Hepatic stellate cell (primary cell): Measurements from ENCODE around the gene SLC2A5.
"Not testable (repeated sequence)": the region's sequence is repeated elsewhere in the genome, so short reads cannot be mapped to it uniquely, and the experiment has no call there.

Experiments used
- DNase-seq: peaks from one replicate; pipeline ENCODE4 v3.0.0; 2011; ENCODE audit warnings: low spot score

The SLC2A5 gene

DNA sequence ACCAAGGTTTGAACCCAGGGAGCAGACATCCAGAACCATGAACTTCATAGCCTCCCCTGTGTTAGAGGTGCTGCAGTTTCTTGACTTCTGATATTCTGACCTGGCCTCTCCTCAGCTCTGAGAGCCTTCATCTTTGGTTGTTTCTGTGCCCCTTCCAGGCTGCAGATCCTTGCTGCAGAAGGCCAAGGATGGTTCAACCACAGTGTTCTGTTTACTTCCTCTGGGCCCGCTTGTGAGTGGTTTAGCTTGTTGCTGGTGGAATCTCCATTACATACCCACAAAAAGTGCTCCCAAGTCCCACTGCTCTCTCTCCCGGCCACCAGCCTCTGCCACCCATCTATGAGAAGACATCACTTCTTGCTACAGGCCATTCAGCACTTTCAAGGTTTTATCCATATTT is 34.2 kb downstream of the SLC2A5 start:
- no peak for DNase-seq

DNA sequence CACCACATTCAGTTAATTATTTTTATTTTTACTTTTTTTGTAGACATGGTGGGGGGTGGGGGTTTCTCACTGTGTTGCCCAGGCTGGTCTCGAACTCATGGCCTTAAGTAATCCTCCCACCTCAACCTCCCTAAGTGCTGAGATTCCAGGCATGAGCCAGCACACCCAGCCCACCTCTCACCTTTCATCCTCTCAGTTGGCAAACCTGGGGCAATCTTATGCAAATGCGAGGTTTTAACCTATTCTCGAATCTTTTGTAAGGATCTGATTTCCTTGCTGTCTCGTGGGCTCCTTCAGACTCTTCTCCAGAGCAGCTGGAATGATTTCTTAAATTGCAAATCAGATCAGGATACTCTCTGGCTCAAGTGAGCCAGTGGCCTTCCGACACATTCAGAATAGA is 36.1 kb downstream of the SLC2A5 start:
- no peak for DNase-seq

DNA sequence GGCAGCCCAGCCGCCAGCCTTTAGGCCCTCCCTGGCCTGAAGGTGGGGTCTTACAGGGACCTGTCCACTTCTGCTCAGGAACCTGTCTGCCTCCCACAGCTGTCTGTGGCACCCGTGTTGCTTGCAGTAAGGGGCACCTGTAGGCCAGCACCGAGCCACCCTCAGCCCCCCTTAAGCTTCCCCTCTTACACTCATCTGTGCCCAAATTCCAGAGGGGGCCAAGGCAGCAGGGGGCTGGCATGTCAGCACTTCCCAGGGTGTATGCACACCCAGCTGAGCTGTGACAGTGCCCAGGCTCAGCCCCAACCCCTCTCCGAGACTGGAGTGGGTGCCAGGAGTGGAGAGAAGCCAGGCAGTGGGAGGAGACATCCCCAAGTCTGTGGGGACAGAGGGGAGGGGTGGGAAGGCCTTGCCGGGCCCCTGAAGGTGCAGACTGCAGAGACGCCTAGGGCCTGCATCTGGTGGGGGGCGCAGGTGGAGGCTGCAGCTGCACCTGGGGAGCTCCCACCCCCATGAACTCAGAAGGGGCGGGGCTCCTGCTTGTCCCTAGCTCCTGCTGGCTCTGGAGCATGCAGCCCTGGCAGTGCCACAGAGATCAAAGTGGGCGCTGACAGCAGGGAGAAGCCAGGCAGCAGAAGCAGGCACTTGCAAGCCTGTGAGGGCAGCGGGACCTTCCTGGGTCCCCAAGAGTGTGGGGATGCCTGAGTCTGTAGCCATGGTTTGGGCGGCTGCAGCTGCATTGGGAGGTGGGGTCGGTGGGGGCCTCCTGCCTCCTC is 37.8 kb downstream of the SLC2A5 start:
- DNase-seq, result no peak

DNA sequence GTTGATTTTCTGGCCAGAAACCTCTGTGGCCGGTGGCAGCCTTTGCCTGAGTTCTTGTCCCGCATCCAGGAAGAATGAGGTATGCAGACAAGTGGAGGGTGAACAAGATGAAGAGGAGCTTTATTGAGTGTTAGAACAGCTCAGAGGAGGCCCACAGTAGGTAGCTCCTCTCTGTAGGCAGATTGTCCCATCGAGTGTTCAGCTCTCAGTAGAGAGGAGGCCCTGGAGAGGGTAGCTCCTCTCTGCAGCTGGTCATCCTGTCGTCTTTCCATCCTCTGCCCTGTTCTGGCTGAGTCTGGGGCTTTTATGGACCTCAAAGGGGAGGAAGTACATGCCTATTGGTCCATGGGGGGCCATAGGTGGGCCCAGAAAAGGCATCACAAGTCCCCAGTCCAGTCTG is 38.4 kb downstream of the SLC2A5 start:
- DNase-seq, result not testable (repeated sequence)

DNA sequence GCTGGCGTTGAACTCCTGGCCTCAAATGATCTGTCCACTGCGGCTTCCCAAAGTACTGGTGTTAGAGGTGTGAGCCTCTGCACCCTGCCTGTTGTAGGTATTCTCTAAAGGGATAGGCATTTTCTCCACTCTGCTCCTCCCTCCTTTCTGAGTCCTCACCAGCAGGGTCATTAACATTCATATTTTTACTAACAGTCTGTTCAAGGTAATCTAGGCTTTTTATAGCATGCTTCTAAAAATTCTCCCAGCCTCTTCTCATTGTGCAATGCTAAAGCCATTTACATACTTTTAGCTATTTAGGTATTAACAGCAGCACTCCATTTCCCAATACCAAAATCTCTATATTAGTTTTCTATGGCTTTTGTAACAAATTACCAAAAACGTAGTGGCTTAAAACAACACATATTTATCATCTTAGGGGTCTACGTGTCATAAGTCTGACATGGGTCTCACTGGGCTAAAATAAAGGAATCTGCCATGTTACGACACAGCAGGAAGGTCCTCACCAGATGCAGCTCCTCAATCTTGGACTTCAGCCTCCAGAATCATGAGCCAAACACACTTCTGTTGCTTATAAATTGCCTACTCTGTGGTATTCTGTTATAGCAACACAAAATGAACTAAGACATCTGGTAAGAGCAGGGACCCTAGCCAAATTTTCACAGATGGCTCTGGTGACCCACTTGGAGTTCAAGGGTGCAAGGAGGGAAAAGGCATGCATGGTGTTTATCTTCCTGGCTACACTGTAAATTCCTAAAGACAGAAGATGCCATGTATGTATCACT is 40.3 kb downstream of the SLC2A5 start:
- no peak for DNase-seq

DNA sequence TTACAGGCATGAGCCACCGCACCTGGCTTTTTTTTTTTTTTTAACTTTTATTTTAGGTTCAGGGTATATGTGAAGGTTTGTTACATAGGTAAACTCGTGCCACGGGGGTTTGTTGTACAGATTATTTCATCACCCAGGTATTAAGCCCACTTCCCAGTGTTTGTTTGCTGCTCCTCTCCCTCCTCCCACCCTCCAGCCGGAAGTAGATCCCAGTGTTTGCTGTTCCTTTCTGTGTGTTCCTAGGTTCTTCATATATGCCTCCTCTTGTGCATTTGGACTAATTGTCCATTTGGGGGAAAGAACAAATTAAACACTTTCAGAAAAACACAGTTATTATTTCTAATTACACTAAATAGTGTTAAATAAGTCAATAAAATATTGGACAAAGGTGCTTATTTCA is 42.1 kb downstream of the SLC2A5 start:
- DNase-seq, result no peak

DNA sequence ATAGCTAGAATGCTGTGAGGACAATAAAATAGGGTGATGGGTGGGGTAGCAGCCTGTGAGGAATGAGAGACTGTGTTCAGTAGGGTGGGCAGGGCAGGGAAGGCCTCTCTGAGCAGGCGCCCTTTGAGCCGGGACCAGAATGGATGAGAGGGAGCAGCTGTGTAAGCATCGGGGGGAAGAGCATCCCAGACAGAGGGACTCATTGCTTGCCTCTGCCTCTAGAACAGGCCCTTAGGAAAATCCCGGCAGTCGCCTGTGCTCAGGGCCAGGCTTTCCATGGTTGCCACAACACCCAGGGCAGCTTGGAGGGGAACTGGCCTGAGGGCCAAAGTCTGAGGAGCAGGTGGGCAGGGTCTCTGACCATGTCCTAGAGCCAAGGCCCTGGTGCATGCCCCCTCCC is 44.0 kb downstream of the SLC2A5 start:
- no peak for DNase-seq

DNA sequence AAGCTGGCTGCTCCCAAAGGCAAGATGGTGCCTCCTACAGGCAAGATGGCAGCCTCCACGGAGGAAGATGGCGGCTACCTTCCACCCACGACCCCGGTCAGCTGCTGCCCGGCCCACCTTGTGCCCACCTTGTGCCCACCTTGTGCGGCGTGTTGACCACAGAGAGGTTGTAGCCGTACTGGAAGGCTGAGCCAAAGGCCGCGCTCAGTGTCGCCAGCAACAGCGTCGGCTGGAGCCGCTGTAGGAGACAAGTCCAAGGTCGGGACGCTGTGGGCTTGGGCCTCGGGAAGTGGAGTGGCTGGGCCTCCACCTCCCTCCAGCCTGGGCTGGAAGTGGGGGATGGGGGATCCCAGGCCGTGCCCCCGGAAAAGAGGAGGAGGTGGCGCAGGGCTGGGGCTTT is 44.6 kb downstream of the SLC2A5 start:
- no peak for DNase-seq

DNA sequence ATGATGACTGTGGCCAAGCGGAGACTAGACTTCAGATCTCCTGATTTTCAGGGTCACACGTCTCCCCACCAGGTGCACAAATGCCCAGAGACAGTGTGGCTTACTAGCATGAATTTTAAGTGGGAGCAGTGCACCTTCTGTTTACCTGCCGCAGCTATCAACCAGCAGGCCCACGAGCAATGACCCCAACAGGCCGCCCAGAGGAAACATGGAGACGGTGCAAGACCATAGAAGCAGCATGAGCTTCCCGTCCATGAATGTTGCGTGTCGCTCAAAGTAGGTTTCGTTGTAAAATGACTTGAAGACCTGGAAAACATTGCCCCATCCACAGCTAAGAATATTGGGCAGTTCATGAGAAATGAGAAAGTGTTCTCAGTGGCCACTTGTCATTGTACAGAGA is 46.7 kb downstream of the SLC2A5 start:
- DNase-seq, result no peak

DNA sequence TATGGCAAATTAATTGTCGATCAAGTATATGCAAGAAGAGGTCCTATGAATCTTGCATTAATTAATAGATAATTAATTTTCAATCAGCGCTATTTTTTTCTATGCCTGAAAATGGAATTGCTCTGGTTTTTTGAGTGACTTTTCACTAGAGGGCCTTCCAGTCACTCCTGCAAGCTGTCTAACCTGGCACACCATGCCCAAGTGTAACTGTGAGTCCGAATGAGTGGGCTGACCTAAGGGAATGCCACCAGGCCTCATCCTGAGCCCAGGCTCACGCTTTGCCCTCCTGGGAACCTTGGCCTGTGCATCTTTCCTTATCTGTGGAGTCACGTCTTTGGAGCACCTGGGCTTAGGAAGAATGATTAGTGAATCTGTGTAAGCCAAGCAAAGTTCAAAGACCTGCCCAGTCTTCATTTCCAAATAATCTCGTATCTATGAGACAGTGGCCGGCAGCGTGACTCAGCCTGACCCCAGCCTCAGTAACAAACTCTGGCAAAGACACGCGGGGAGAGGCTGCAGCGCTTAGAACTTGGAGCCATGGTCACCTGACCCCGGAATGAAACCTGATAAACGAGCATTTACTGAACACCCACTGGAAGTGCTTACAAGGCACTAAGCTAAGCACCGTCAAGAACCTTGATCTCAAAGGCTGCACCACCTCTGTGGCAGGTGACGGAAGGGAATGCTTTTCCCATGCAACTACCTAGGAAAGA is 47.3 kb downstream of the SLC2A5 start:
- DNase-seq, result not testable (repeated sequence)

DNA sequence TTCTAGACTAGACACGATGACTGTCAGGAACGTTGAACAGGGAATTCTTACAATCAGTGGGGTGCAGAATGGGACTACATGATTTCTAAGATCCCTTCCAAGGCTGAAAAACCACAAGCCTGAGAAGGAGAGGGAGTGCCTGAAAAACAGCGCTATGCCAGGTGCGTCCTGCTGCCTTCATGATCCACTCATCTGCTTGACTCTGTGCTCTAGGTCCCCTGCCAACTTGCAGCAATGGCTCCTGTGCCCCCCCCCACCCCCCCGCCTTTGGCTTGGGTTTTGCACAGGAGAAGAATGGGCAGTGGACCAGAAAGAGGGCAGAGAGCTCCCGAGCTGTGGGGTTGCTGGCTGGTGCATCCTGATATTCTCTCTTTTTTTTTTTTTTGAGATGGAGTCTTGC is 49.1 kb downstream of the SLC2A5 start:
- DNase-seq, result no peak

DNA sequence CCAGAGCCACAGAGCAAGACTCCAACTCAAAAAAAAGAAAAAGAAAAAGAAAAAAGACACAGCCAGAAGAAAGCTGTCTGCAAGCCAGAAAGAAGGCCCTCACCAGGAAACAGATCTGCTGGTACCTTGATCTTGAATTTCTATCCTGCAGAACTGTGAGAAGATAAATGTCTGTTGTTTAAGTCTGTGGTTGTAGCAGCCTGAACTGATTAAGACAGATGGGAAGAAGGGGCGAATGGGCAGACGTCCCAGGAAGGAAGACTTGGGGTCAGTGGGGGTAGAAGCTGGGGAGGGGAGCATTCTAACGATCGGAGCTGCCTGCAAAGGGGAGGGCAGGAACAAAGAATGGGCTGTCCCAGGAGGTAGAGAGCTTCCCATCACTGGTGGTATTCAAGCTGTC is 49.5 kb downstream of the SLC2A5 start:
- no peak for DNase-seq

DNA sequence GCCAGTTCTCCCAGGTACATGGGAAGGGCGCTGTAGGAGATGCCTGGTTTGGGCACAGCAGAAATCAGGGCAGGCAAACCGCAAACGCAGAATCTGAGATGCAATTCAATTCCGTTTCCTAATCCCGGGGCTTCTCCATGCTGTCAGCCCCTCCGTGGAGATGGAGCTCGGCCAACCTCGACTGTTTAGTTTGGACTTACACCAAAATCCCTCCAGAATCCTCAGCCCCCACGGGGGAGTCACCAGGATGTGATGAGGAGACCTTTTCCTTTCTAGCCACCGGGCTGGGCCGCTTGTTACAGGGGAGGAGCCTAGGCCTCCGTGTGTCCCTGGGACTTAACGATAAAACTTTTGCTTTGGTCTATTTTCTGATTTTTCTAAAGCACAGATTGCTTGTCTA is 51.1 kb downstream of the SLC2A5 start:
- no peak for DNase-seq

DNA sequence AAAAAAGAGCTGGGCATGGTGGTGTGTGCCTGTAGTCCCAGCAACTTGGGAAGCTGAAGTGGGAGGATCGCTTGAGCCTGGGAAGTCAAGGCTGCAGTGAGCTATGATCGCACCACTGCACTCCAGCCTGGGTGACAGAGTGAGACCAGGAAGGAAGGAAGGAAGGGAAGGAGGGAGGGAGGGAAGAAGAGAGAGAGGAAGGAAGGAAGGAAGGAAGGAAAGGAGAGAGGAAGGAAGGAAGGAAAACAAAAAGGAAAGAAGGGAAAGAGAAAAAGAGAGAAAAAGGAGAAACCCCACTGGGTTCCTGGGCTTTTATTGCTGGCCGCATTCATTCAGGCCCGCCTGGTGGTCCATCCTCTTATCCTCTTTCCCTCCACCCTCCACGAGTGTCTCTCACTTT is 53.0 kb downstream of the SLC2A5 start:
- no peak for DNase-seq

DNA sequence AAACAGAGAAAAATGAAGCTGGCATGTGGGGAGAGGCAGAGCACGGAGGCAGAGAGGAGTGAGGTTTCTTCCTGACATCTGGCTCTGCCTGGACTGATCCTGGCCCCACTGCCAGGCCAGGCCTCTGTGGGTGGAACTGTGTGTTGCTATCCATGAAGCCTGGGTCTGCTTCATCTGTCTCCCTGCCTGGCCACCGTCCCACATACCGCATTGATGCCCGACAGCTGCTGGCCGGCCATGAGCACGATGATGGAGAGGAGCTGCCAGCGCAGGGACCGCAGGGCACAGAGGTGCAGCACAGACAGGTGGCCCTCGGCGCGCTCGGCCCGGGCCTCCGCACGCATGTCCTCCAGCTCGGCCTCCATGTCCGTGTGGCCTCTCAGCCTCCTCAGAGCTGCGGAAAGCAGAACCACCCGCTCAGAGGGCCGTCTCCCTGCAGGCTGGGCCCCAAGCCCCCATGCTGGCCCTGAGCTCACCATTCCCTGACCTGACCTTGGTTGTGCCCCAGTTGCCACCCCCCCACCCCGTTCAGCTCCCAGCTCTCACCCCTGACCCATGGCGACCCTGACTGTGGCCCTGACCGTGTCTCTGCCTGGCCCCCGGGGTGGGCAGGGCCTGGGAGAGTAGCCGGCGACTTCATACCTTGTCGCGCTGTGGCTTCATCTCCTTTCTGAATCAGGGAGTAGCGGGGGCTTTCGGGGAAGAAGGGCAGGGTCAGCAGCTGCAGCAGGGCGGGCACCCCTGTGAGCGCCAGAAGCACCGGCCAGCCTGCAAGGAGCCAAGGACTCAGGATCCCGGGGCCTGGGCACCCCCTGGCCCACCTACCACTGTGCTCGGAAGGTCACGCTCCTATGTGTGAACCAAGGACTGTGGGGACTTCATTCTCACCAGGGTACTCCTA is 54.7 kb downstream of the SLC2A5 start:
- no peak for DNase-seq

DNA sequence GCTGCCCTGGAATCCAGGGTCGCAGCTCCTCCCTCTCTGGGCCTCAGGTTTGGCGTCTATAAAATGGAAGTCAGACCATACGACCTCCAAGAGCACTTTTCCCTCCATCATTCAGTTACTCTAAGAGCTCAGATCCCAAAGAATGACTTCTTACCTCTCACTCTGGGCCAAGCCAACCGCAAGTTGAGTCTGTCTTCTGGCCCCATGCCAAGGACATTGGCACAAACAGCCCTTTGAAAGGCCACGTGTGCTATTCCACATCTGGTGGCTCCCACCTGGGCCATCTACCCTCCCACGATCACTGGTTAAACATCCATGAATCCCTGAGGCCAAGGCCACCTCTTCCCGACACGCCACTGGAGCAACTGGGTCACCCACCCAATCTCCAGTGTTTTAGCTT is 55.6 kb downstream of the SLC2A5 start:
- DNase-seq, result no peak

DNA sequence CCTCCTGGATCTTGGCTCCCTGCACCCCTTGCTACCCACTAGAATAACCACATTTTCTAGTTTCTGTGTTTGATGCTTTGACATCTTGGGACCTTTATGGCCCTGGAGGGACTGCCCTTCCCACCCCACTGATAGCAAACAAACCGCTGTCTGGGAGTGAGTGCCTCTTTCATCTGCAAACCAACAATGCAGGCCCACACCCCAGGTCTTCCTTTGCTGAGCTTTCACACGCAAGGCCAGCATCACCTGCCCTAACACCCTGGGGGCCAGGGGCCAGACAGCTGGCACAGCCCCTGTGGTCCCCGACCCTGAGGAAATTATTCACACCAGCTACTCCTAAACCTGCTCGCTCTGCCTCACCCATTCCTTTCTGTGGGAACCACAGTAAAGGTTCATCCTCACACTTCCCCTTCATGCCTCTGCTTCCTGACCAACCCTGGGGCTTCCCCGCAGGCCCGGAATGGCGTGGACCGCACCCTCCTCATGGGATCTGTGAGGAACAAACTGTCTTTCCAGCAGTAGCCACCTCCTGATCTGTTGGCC is 58.6 kb downstream of the SLC2A5 start:
- DNase-seq, result no peak

DNA sequence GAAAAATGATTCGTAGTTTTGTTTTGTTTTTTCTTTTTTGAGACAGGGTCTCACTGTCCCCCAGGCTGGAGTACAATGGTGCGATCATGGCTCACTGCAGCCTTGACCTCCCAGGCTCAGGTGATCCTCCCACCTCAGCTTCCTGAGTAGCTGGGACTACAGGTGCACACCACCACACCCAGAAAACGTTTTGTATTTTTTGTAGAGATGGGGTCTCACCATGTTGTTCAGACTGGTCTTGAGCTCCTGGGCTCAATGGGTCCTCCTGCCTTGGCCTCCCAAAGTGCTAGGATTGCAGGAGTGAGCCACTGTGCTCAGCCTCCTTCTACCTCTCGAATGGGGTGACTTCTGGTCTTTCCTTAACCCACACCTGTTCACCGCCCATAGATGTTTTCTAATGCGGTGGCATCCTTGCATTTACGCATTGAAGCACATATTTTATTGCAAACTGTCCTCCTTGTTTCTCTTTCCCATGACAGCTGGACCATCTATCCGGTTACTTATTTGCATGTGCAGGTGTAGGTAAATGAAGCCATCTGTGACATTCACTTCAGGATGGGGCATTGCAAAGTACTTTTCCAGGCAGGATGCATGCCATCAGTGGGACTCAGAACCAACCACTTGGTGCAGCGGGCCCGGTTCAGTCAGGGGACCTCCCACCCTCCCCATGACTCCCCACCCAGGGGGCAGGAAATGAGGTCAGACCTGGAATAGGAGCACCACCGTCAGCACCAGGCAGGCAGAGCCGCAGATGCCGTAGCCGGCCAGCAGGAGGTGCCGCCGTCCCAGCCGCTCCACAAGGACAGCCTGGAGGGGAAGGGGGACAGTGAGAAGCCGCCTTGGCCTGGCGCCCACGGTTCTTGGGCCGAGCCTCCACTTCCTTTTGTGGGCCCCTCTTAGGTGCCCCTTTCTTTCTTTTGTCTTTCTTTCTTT is 59.7 kb downstream of the SLC2A5 start:
- peak; percentile 53 for DNase-seq

DNA sequence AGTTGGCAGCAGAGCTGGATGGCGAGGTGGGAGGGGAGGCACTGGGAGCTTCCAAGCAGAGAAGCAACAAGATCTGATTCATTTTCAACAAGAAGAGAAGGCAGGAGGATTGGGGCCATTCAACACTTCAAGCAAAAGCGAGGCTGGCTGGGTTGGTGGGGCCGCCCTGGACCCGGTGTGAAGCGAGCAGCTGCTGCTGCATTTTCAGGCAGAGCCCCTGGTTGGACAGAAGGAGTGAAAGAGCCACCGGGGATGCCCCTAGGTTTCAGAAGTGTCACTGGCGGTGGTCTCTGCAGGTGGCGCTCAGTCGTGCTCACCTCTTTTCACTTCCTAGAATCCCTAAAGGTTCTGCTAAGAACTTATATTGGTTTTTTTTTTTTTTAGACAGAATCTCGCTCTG is 61.2 kb downstream of the SLC2A5 start:
- DNase-seq, result no peak

DNA sequence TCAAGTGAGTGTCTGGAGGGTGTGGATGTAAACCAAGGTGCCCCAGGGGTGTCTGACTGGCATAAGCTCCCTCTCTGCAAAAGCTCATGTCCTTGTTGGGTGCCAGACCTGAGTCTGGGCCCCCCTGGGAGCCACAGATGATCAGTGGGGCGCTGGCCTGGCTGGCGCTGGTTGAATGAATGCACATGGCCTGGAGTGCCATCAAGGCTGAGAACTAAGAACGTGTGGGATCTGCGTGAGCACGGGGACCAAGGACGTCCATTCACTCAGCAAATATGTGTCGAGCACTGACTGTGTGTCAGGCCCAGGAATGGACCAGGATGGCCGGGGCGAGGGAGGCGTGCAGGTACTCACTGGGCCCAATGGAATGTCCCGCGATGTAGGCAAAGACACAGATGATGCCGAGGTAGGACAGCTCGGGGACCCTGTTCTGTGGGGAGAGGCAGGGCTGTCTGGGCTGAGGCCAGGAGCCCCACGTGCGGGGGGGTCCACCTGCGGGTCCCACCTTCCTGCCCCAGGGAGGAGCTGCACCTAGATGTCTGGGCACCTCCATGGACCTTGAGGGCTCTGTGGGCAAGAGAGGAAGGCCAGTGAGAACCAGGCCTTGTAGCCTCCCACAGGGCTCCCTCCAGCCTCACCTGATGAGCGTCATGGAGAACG is 62.3 kb downstream of the SLC2A5 start:
- DNase-seq, result no peak
